ENCODE measurements around the gene SLC35F3. TPM values are rescaled to one million over a fixed set of nuclear protein-coding genes. Genes with fewer than 3 reads are reported as not detected.
A peak's percentile ranks its signal among the peaks of the same experiment; 100 is the strongest.

Gene SLC35F3
- total and polyA plus RNA-seq, 2 experiments from 2014 or later = 0.80 to 1.3 TPM

GRCh38 chr1:233897325-233898162 lies 6.9 kb upstream of the SLC35F3 start:
- Histone ChIP-seq H2AFZ (no peak overlapping the region), H3K79me2 (no peaks in the 10 kb centered on the region), H4K20me1 (ENCODE audit: insufficient read depth, poor library complexity, severe bottlenecking) (no peaks in the 10 kb centered on the region), H3K27ac (no peak overlapping the region), H3K9me3 (ENCODE audit: low read depth) (no peaks in the 10 kb centered on the region), H3K27me3 (peaks cover 27% of the 10 kb centered on the region), H3K4me2 (no peak overlapping the region), H3K4me3 (no peak overlapping the region), H3K36me3 (replicated peaks; ENCODE audit: insufficient read depth, low read depth) (no peaks in the 10 kb centered on the region), H3K9me2 (replicated peaks; ENCODE audit: insufficient read depth) (no peaks in the 10 kb centered on the region), H3K4me1 (ENCODE audit: insufficient read depth) (no peaks in the 10 kb centered on the region)
- 65% methylated on average over 6 of the region's 6 CpGs for WGBS (ENCODE audit: low lambda C conversion rate, missing lambda C conversion rate)
- TF ChIP-seq EZH2 (IDR thresholded peaks at IDR 0.05; ENCODE audit: borderline replicate concordance) = no peak
- TF ChIP-seq CTCF (IDR thresholded peaks at IDR 0.05; ENCODE audit: poor library complexity) = no peak
- no peak for TF ChIP-seq EZH2phosphoT487 (IDR thresholded peaks at IDR 0.05; ENCODE audit: low read depth, severe bottlenecking, unreplicated experiment)
- DNase-seq (ENCODE audit: low spot score) = no peak

GRCh38 chr1:233901495-233901894 lies 3.0 kb upstream of the SLC35F3 start:
- TF ChIP-seq EZH2phosphoT487 (IDR thresholded peaks at IDR 0.05; ENCODE audit: low read depth, severe bottlenecking, unreplicated experiment) = no peak
- no peak for TF ChIP-seq EZH2 (IDR thresholded peaks at IDR 0.05; ENCODE audit: borderline replicate concordance)
- no peak for TF ChIP-seq CTCF (IDR thresholded peaks at IDR 0.05; ENCODE audit: poor library complexity)
- DNase-seq (ENCODE audit: low spot score) = no peak

GRCh38 chr1:233905416-233906051 lies 1.1 kb downstream of the SLC35F3 start:
- DNase-seq (ENCODE audit: low spot score) = no peak
- TF ChIP-seq CTCF (IDR thresholded peaks at IDR 0.05; ENCODE audit: poor library complexity) (no peak), EZH2phosphoT487 (IDR thresholded peaks at IDR 0.05; ENCODE audit: low read depth, severe bottlenecking, unreplicated experiment) (no peak), EZH2 (IDR thresholded peaks at IDR 0.05; ENCODE audit: borderline replicate concordance) (no peak)
- Histone ChIP-seq H3K4me3 (peak overlapping the region; percentile 51), H3K4me1 (ENCODE audit: insufficient read depth) (no peaks in the 10 kb centered on the region), H3K9me2 (replicated peaks; ENCODE audit: insufficient read depth) (no peaks in the 10 kb centered on the region), H3K4me2 (peak overlapping the region; percentile 98), H3K9me3 (ENCODE audit: low read depth) (no peaks in the 10 kb centered on the region), H3K79me2 (no peaks in the 10 kb centered on the region), H4K20me1 (ENCODE audit: insufficient read depth, poor library complexity, severe bottlenecking) (no peaks in the 10 kb centered on the region), H2AFZ (peak overlapping the region; percentile 68), H3K27ac (no peak overlapping the region), H3K27me3 (peaks cover 70% of the 10 kb centered on the region), H3K36me3 (replicated peaks; ENCODE audit: insufficient read depth, low read depth) (no peaks in the 10 kb centered on the region)
- WGBS (ENCODE audit: low lambda C conversion rate, missing lambda C conversion rate) = 9% methylated on average over 35 of the region's 40 CpGs

More at GRCh38 chr1:233901495-233901894, 3.0 kb upstream of the SLC35F3 start:
- Histone ChIP-seq H3K27ac (no peak overlapping the region), H2AFZ (no peak overlapping the region), H3K27me3 (peaks cover 62% of the 10 kb centered on the region), H3K4me1 (ENCODE audit: insufficient read depth) (no peaks in the 10 kb centered on the region), H3K9me2 (replicated peaks; ENCODE audit: insufficient read depth) (no peaks in the 10 kb centered on the region), H3K4me3 (no peak overlapping the region), H4K20me1 (ENCODE audit: insufficient read depth, poor library complexity, severe bottlenecking) (no peaks in the 10 kb centered on the region), H3K9me3 (ENCODE audit: low read depth) (no peaks in the 10 kb centered on the region), H3K36me3 (replicated peaks; ENCODE audit: insufficient read depth, low read depth) (no peaks in the 10 kb centered on the region), H3K4me2 (no peak overlapping the region), H3K79me2 (no peaks in the 10 kb centered on the region)
- 66% methylated on average over 3 of the region's 3 CpGs for WGBS (ENCODE audit: low lambda C conversion rate, missing lambda C conversion rate)
